Measurements from ENCODE around the gene TBC1D22A.

DNA sequence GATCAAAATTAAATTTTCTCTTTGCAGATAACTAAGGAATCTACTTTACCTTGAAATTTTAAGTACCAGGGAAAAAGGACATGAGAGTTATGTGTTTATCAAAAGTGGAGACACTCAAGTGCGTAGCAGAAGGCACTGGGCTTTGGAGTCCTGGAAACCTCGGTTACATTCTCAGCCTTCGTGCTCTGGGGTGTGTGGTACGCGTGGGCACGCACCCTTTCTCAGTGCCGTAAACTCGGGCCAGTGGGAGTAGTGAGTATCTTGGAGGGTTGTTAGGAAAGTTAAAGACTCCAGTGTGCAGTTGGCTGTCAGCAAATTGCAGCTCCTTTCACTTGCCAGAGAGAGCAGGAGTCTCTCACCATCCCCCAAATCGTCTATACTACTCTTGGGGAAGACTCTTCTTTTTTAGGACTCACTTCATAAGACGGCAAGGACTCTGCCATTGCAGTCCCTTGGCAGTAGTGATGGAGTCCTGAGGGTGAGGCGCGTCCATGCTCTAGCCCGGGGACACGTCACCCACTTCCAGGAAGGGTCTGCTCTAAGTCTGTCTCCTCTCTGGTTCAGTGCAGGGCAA is 171.8 kb downstream of the TBC1D22A start:
- TF ChIP-seq, protein P1, sequence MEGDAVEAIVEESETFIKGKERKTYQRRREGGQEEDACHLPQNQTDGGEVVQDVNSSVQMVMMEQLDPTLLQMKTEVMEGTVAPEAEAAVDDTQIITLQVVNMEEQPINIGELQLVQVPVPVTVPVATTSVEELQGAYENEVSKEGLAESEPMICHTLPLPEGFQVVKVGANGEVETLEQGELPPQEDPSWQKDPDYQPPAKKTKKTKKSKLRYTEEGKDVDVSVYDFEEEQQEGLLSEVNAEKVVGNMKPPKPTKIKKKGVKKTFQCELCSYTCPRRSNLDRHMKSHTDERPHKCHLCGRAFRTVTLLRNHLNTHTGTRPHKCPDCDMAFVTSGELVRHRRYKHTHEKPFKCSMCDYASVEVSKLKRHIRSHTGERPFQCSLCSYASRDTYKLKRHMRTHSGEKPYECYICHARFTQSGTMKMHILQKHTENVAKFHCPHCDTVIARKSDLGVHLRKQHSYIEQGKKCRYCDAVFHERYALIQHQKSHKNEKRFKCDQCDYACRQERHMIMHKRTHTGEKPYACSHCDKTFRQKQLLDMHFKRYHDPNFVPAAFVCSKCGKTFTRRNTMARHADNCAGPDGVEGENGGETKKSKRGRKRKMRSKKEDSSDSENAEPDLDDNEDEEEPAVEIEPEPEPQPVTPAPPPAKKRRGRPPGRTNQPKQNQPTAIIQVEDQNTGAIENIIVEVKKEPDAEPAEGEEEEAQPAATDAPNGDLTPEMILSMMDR (conservative IDR thresholded peaks at IDR 0.05; ENCODE audit: low read depth, low read length): no peak
- TF ChIP-seq EZH2 (IDR thresholded peaks at IDR 0.05; ENCODE audit: low read length, unreplicated experiment): no peak

Data from PC-3 (cell line).